HG03457 (cell line): Measurements from ENCODE around the gene NRSN2.
"Not testable (repeated sequence)": the region's sequence is repeated elsewhere in the genome, so short reads cannot be mapped to it uniquely, and the experiment has no call there.

ENCODE experiments used
- ATAC-seq: cut with Tn5 transposase; IDR thresholded peaks from one replicate; pipeline ENCODE4 v1.9.1; 2021; ENCODE audit warnings: moderate number of reproducible peaks; ENCODE audit not compliant: unreplicated experiment

NRSN2 gene

DNA sequence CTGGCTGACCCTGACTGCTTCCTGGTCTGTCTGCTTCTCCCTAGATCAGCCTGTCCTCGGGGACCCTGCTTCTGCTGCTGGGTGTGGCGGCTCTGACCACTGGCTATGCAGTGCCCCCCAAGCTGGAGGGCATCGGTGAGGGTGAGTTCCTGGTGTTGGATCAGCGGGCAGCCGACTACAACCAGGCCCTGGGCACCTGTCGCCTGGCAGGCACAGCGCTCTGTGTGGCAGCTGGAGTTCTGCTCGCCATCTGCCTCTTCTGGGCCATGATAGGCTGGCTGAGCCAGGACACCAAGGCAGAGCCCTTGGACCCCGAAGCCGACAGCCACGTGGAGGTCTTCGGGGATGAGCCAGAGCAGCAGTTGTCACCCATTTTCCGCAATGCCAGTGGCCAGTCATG, 6.3 kb downstream of the NRSN2 start:
- ATAC-seq = no peak

- ATAC-seq = peak; percentile 49
These were observed 7.5 kb downstream of the NRSN2 start for GRCh38 chr20:354298-354977.

GRCh38 chr20:356154-356553, 9.2 kb downstream of the NRSN2 start:
- not testable (repeated sequence) for ATAC-seq

DNA sequence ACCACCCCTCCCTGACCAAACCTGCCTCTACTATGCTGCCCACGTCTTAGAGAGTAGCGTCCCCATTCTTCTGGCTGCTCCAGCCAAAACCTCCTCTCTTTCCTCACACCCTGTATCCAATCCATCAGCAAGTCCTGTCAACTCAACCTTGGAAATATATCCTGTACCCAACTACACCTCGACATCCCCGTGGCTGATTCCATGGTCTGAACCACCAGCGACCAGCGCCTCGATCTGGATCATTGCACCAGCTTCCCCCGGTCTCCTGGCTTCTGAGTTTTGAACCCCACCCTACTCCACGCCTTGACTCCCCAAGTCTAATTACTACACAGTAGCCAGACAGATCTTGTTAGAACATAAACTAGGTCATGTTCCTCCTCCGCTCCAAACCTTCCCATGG, 9.8 kb downstream of the NRSN2 start:
- ATAC-seq = no peak

- ATAC-seq = no peak
These were observed 12.1 kb downstream of the NRSN2 start for GRCh38 chr20:358891-359555.

GRCh38 chr20:361561-361960, 14.7 kb downstream of the NRSN2 start:
- ATAC-seq = no peak

DNA sequence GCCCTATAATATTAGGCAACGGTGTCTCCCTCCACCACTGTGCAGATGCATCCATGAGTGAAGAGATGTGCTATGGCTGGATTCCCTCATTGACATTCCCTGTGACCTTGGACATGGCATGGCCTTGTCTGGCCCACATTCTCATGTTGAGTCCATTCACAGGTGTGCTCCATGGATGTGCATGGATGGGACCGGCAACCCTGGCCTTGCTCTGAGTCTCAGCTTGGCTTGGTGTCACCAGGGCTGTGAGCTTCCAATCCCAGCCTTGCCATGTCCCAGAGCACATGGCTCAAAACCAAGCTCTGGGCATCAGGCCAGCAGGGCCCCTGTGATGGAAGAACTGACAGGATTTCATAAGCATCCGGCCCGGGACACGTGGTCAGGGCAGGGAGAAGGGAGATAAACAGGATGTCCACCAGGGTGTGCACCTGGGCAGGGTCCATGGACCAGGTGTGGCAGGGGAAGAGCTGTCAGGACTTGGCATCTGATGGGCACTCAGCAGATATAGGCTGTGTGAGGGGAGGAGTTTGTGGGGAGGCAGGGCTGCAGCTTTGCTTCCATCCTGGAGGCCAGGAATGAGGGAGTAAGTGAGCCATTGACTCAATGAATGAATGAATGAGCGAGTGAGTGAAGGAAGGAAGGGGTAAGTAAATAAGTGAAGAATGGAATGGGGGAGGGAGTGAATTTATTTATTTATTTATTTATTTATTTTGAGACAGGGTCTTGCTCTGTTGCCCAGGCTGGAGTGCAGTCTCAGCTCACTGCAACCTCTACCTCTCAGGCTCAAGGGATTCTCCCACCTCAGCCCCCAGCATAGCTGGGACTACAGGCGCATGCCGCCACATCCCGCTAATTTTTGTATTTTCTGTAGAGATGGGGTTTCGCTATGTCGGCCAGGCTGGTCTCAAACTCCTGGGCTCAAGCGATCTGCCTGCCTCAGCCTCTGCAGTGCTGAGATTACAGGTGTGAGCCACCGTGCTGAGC, 15.7 kb downstream of the NRSN2 start:
- no peak for ATAC-seq

GRCh38 chr20:363319-364078, 16.6 kb downstream of the NRSN2 start:
- no peak for ATAC-seq

GRCh38 chr20:364905-365794, 18.2 kb downstream of the NRSN2 start:
- ATAC-seq = no peak

GRCh38 chr20:366041-366718, 19.3 kb downstream of the NRSN2 start:
- ATAC-seq = no peak

- no peak for ATAC-seq
These were observed 20.0 kb downstream of the NRSN2 start for GRCh38 chr20:366719-367485.

DNA sequence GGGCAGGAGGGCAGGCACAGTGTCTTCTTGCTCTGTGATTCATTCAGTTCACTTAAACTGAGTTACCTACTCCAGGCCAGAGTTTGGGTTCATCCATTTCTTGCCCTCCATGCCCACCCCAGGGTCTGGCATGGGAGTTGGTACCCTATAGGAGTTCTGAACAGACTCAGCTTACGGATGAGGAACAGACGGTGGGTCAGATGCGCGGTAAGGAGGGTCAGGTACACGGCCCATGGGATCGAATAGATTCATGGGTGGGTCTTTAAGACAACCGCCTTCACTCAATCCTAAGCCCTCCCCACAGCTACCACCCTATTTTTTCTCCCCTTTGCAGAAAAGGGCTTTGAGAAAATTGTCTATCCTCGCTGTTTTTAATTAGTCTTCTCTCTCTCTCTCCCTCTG, 20.6 kb downstream of the NRSN2 start:
- ATAC-seq = no peak

DNA sequence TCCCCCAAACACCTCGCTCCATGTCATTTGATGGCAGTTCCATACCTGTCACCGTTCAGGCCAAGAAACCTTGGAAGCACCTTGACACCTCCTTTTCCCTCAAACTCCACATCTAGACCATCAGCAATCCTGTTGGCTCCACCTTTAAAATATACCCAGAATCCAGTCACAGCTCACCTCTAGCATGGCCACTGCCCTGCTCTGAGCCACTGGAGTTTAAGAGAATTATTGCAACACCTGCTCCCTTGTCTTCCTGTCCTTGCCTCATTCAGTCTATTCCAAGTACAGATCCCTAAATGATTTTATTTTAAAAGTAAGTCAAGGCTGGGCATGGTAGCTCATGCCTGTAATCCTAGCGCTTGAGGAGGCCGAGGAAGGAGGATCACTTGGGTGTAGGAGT, 22.0 kb downstream of the NRSN2 start:
- ATAC-seq = no peak

DNA sequence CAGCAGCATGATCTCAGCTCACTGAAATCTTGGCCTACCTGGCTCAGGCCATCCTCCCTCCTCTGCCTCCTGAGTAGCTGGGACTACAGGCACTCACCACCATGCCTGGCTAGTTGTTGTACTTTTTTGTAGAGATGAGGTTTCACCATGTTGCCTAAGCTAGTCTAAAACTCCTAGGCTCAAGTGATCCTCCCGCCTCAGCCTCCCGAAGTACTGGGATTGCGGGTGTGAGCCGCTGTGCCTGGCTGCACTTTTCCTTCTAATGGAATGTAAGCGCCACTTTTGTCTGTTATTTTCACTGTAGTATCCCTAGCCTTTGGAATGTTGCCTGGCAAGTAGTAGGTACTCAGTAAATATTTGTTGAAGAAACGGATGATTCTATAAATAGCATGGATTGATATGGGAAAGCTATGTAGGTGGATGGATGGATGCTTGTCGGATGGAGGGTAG, 23.3 kb downstream of the NRSN2 start:
- no peak for ATAC-seq

GRCh38 chr20:370977-371754, 24.3 kb downstream of the NRSN2 start:
- ATAC-seq = no peak

DNA sequence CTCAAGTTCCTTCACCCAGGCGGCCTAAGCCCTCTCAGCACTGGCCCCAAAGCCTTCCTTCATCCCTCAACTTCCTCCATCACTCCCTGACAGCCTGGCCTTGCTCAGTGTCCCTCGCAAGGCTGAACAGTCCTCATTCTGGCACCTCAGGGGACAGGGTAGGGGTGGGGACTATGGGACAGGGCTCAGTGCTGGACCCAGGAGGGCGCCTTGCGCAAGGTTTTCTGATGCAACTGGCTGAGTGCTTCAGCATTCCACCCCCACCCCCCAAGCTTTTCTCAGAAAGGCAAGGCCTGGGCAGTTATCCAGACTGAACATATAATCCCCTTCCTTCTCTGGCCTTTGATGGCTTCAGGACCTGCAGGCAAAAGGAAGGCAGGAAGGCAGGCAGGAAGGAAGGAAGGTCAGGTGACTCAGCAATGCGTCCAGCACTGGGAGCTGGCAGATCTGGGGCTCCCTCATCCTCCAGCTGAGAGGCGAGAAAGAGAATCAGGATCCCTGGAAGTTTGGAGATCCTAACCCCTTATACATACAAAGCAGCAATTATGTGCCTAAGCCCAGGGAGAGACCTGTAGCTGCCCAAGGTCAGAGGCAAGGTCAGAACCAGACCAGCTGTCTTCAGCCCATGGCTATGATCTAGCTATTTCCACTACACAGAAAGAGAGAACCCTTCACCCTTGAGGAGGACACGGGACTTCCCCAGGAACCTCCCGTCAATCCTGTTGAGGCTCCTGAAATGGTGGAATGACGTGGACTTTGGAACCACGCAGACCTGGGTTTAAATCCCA, 25.0 kb downstream of the NRSN2 start:
- ATAC-seq = no peak

- ATAC-seq = not testable (repeated sequence)
These were observed 25.7 kb downstream of the NRSN2 start for GRCh38 chr20:372543-373082.
